ENCODE results near the gene NEIL3.

DNA sequence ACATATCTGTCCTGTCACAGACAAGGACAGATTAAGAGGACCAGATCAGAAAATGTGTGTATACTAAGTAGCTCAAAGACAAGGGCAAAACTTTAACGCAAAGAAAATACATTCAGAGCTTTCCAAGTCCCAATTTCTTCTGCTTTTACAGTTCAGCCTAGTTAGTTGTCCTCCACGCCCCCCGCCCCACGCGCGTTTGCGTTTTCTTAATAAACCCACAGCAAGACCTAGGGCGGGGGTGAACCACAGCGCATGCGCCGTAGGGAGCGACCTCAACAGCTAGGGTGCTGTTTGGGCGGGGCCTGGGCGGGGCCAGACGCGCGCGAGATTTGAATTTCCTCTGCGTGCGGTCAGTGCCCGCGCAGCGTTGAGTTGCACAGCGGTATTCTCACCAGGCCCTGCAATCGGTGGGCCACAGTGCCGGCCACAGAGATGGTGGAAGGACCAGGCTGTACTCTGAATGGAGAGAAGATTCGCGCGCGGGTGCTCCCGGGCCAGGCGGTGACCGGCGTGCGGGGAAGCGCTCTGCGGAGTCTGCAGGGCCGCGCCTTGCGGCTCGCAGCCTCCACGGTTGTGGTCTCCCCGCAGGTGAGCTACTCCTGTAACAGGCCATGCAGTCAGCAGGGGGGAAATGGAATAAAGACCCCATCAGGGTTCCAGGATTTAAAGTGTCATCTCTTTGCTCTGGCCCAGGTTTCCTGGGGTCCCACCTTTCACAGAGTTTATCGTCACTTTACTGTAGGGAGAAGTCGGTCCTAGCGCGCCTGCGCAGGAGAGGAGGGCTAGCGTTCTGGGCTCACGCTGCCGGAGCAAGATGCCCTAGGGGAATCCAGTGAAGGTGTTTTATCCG, at the start of gene NEIL3:
- TF ChIP-seq ATF7 (IDR thresholded peaks at IDR 0.05; ENCODE audit: low read depth) (no peak), SIN3A (IDR thresholded peaks at IDR 0.05; ENCODE audit: low read depth, low read length) (peak; percentile 99), RAD51 (IDR thresholded peaks at IDR 0.05) (no peak), HDGF (IDR thresholded peaks at IDR 0.05) (no peak), EED (IDR thresholded peaks at IDR 0.05; ENCODE audit: low read depth) (no peak)
- TF ChIP-seq, protein P1, sequence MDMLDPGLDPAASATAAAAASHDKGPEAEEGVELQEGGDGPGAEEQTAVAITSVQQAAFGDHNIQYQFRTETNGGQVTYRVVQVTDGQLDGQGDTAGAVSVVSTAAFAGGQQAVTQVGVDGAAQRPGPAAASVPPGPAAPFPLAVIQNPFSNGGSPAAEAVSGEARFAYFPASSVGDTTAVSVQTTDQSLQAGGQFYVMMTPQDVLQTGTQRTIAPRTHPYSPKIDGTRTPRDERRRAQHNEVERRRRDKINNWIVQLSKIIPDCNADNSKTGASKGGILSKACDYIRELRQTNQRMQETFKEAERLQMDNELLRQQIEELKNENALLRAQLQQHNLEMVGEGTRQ (IDR thresholded peaks at IDR 0.05; ENCODE audit: borderline replicate concordance, low read depth, low read length) = no peak
- TF ChIP-seq, protein P2, sequence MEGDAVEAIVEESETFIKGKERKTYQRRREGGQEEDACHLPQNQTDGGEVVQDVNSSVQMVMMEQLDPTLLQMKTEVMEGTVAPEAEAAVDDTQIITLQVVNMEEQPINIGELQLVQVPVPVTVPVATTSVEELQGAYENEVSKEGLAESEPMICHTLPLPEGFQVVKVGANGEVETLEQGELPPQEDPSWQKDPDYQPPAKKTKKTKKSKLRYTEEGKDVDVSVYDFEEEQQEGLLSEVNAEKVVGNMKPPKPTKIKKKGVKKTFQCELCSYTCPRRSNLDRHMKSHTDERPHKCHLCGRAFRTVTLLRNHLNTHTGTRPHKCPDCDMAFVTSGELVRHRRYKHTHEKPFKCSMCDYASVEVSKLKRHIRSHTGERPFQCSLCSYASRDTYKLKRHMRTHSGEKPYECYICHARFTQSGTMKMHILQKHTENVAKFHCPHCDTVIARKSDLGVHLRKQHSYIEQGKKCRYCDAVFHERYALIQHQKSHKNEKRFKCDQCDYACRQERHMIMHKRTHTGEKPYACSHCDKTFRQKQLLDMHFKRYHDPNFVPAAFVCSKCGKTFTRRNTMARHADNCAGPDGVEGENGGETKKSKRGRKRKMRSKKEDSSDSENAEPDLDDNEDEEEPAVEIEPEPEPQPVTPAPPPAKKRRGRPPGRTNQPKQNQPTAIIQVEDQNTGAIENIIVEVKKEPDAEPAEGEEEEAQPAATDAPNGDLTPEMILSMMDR (IDR thresholded peaks at IDR 0.05 in 2 of 3, conservative IDR thresholded peaks at IDR 0.05 in 1 of 3; ENCODE audit: control insufficient read depth in 2 of 3, extremely low read depth in 1 of 3, insufficient read depth in 1 of 3, low read depth in 3 of 3, low read length in 3 of 3) = no peak
- TF ChIP-seq, protein P3, sequence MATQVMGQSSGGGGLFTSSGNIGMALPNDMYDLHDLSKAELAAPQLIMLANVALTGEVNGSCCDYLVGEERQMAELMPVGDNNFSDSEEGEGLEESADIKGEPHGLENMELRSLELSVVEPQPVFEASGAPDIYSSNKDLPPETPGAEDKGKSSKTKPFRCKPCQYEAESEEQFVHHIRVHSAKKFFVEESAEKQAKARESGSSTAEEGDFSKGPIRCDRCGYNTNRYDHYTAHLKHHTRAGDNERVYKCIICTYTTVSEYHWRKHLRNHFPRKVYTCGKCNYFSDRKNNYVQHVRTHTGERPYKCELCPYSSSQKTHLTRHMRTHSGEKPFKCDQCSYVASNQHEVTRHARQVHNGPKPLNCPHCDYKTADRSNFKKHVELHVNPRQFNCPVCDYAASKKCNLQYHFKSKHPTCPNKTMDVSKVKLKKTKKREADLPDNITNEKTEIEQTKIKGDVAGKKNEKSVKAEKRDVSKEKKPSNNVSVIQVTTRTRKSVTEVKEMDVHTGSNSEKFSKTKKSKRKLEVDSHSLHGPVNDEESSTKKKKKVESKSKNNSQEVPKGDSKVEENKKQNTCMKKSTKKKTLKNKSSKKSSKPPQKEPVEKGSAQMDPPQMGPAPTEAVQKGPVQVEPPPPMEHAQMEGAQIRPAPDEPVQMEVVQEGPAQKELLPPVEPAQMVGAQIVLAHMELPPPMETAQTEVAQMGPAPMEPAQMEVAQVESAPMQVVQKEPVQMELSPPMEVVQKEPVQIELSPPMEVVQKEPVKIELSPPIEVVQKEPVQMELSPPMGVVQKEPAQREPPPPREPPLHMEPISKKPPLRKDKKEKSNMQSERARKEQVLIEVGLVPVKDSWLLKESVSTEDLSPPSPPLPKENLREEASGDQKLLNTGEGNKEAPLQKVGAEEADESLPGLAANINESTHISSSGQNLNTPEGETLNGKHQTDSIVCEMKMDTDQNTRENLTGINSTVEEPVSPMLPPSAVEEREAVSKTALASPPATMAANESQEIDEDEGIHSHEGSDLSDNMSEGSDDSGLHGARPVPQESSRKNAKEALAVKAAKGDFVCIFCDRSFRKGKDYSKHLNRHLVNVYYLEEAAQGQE (IDR thresholded peaks at IDR 0.05; ENCODE audit: low read depth, low read length) = 0 out of 2 replicates have a peak, but pooled peaks have one; percentile 7
